HepG2 (cell line): ENCODE results near the gene SNAP29. TPM values are rescaled to one million over a fixed set of nuclear protein-coding genes. Genes with fewer than 3 reads are reported as not detected.

Experiments
- ARHGAP35 ChIP-seq: sonication (generic); formaldehyde crosslinking; IDR thresholded peaks from 2 replicates; pipeline ENCODE4 v1.9.0; 2022; ENCODE audit warnings: mild to moderate bottlenecking, inconsistent platforms, moderate library complexity, missing genetic modification reagents, borderline replicate concordance
- CBX2 ChIP-seq, 2 experiments: fragments of 200-600 bp in 1 of 2; sonication (generic); formaldehyde crosslinking in 1 of 2; IDR thresholded peaks; 2 replicates each; pipeline versions ENCODE4 v1.7.0 to v1.8.1; 2018 to 2022; ENCODE audit warnings: low read depth in 2 of 2, low read length in 1 of 2, mild to moderate bottlenecking in 1 of 2, missing genetic modification reagents in 1 of 2
- CCAR2 ChIP-seq: fragments of 200-400 bp; formaldehyde crosslinking; optimal IDR thresholded peaks from 2 replicates; pipeline ENCODE3; 2018; ENCODE audit warnings: low read depth, mild to moderate bottlenecking, low read length, moderate library complexity
- CREM ChIP-seq, 2 experiments: sonication (generic) in 1 of 2; formaldehyde crosslinking in 1 of 2; IDR thresholded peaks; 2 replicates each; pipeline versions ENCODE4 v1.4.0 to v1.6.1; 2016 to 2020; ENCODE audit warnings: antibody characterized with exemption in 1 of 2, mild to moderate bottlenecking in 1 of 2, missing genetic modification reagents in 1 of 2
- ISL2 ChIP-seq: sonication (generic); formaldehyde crosslinking; IDR thresholded peaks from 2 replicates; pipeline ENCODE4 v1.5.0; 2020; ENCODE audit warnings: missing genetic modification reagents
- KDM3A ChIP-seq: IDR thresholded peaks from 2 replicates; pipeline ENCODE4 v1.6.1; 2018; ENCODE audit warnings: low read depth, missing compliant biosample characterization
- KIAA2018 ChIP-seq: sonication (generic); formaldehyde crosslinking; IDR thresholded peaks from 2 replicates; pipeline ENCODE4 v1.5.0; 2020; ENCODE audit warnings: mild to moderate bottlenecking, missing genetic modification reagents, borderline replicate concordance
- MTA3 ChIP-seq: sonication (generic); formaldehyde crosslinking; IDR thresholded peaks from 2 replicates; pipeline ENCODE4 v1.4.0; 2020; ENCODE audit warnings: missing genetic modification reagents
- NR2F1 ChIP-seq, 2 experiments: fragments of 450-650 bp in 1 of 2; formaldehyde crosslinking in 1 of 2; IDR thresholded peaks; 2 replicates each; pipeline versions ENCODE4 v1.5.0 to v1.6.1; 2016 to 2020; ENCODE audit warnings: mild to moderate bottlenecking in 1 of 2, missing compliant biosample characterization in 1 of 2, missing genetic modification reagents in 1 of 2, moderate library complexity in 1 of 2
- PBX3 ChIP-seq: sonication (generic); formaldehyde crosslinking; IDR thresholded peaks from 2 replicates; pipeline ENCODE4 v1.8.1; 2023; ENCODE audit warnings: missing genetic modification reagents, inconsistent platforms, borderline replicate concordance
- SNRNP70 ChIP-seq: fragments of 200-400 bp; formaldehyde crosslinking; IDR thresholded peaks from 2 replicates; pipeline ENCODE4 v1.6.1; 2017; ENCODE audit warnings: mild to moderate bottlenecking, low read depth, low read length, moderate library complexity
- ZBTB21 ChIP-seq: sonication (generic); formaldehyde crosslinking; IDR thresholded peaks from 2 replicates; pipeline ENCODE4 v1.4.0; 2020; ENCODE audit warnings: missing genetic modification reagents
- ZFX ChIP-seq: sonication (generic); formaldehyde crosslinking; IDR thresholded peaks from 2 replicates; pipeline ENCODE4 v1.4.0; 2020; ENCODE audit warnings: mild to moderate bottlenecking, low read depth, missing genetic modification reagents, moderate library complexity
- ZNF382 ChIP-seq: sonication (generic); formaldehyde crosslinking; IDR thresholded peaks from 2 replicates; pipeline ENCODE4 v1.5.0; 2020; ENCODE audit warnings: missing genetic modification reagents, mild to moderate bottlenecking, borderline replicate concordance
- ZNF569 ChIP-seq: sonication (generic); formaldehyde crosslinking; IDR thresholded peaks from 2 replicates; pipeline ENCODE4 v1.5.0; 2020; ENCODE audit warnings: mild to moderate bottlenecking, missing genetic modification reagents, moderate library complexity, borderline replicate concordance
- ZNF713 ChIP-seq: sonication (generic); formaldehyde crosslinking; IDR thresholded peaks from 2 replicates; pipeline ENCODE4 v1.4.0; 2020; ENCODE audit warnings: mild to moderate bottlenecking, missing genetic modification reagents
- ZNF724P ChIP-seq: sonication (generic); formaldehyde crosslinking; IDR thresholded peaks from 2 replicates; pipeline ENCODE4 v1.8.0; 2022; ENCODE audit warnings: missing genetic modification reagents, borderline replicate concordance
- ZNF891 ChIP-seq: sonication (generic); formaldehyde crosslinking; IDR thresholded peaks from 2 replicates; pipeline ENCODE4 v1.5.0; 2020; ENCODE audit warnings: mild to moderate bottlenecking, missing genetic modification reagents
- polyA plus RNA-seq, 8 experiments: library from polyadenylated mRNA; depleted of rRNA in 3 of 8; stranded (reverse) in 7 of 8; unstranded in 1 of 8; fragments of >200 nt; fragmentation: Illumina TruSeq in 4 of 8; extraction: Trizol in 4 of 8; gene quantifications; 2 replicates each; pipeline versions ENCODE4 v1.2.1 to v1.2.3, GENCODE V29; 2011 to 2016; ENCODE audit warnings: low read depth in 4 of 8, missing spikeins in 1 of 8, mixed read lengths in 1 of 8; ENCODE audit not compliant: insufficient read depth in 1 of 8
- total RNA-seq, 5 experiments: library from RNA; depleted of rRNA; stranded (reverse); fragments of >200 nt; fragmentation: Illumina TruSeq; extraction: Trizol; gene quantifications; 2 replicates each; pipeline ENCODE4 v1.2.3, GENCODE V29; 2016; ENCODE audit warnings: low read depth in 1 of 5
- TF ChIP-seq, protein P1 (sequence below): sonication (generic); formaldehyde crosslinking; IDR thresholded peaks from 2 replicates; pipeline ENCODE4 v1.4.0; 2020; ENCODE audit warnings: missing genetic modification reagents

The SNAP29 gene
- total and polyA plus RNA-seq, 2 of the 13 experiments (the other 11 are each of a cell fraction or from before 2014, with no cell fraction given) = 12.3 to 30.7 TPM

DNA sequence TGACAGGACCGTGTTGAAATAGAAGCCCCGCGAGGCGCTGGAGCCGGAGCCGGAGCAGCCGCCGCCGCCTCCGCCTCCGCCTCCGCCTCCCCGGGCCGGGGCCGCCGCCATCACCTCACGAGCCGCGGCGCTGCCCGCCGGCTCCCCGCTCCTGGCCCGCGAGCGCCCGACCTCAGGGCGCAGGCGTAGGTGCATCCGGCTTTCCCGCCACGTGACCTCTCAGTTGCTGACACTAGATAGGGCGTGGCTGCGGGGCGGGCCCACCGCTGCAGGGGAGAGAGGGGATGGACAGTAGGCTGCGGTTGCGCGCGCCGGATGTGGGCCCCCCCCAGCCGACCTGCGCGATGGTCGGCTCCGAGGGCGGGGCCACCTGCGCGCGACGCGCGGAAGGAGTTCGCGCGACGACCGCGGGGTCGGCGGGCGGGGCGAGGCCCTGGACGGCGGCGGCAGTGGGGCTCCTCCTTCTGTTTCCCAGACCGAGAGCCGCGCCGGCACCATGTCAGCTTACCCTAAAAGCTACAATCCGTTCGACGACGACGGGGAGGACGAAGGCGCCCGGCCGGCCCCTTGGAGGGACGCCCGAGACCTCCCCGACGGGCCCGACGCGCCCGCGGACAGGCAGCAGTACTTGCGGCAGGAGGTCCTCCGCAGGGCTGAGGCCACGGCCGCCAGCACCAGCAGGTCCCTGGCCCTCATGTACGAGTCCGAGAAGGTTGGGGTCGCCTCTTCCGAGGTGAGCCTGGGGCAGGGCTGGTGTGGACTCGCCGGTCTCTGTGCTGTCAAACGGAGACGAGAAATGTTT lies at the start of gene SNAP29, which contains the start of gene PI4KA (continued):
- TF ChIP-seq ZNF713 (CRISPR knock-in tag) = peak; percentile 66; the same call in 1 of the 2 replicates
- TF ChIP-seq CCAR2 = no peak
- peak; percentile 82; the same call in 1 of the 2 replicates for TF ChIP-seq ARHGAP35 (CRISPR knock-in tag)
- TF ChIP-seq, protein P1, sequence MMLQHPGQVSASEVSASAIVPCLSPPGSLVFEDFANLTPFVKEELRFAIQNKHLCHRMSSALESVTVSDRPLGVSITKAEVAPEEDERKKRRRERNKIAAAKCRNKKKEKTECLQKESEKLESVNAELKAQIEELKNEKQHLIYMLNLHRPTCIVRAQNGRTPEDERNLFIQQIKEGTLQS (CRISPR knock-in tag) = no peak
- TF ChIP-seq ISL2 (CRISPR knock-in tag) = 0 out of 2 replicates have a peak, but pooled peaks have one; percentile 32
- no peak for TF ChIP-seq NR2F1 (CRISPR knock-in tag; IDR thresholded peaks at IDR 0.05)
- no peak for TF ChIP-seq SNRNP70
- no peak for TF ChIP-seq PBX3 (CRISPR knock-in tag)
- peak; percentile 70 for TF ChIP-seq ZFX (CRISPR knock-in tag)
- TF ChIP-seq KIAA2018 (CRISPR knock-in tag) = no peak
- TF ChIP-seq CREM (IDR thresholded peaks at IDR 0.05) = no peak
- TF ChIP-seq CREM (CRISPR knock-in tag; IDR thresholded peaks at IDR 0.05) = no peak
- TF ChIP-seq ZNF724P (CRISPR knock-in tag) = no peak; the same call in 1 of the 2 replicates
- no peak for TF ChIP-seq ZBTB21
- TF ChIP-seq KDM3A (CRISPR knock-in tag) = no peak
- no peak for TF ChIP-seq CBX2 (IDR thresholded peaks at IDR 0.05; ENCODE audit: low read depth, low read length)
- no peak for TF ChIP-seq CBX2 (CRISPR knock-in tag; IDR thresholded peaks at IDR 0.05; ENCODE audit: low read depth)
- peak; percentile 88; the same call in 1 of the 2 replicates for TF ChIP-seq ZNF891 (CRISPR knock-in tag)
- no peak for TF ChIP-seq ZNF382 (CRISPR knock-in tag)
- TF ChIP-seq ZNF569 (CRISPR knock-in tag) = no peak
- TF ChIP-seq MTA3 (CRISPR knock-in tag) = no peak
